HG03571 (cell line): ENCODE measurements around the gene SMIM15.
"Not testable (repeated sequence)": the region's sequence is repeated elsewhere in the genome, so short reads cannot be mapped to it uniquely, and the experiment has no call there.

Experiments used
- ATAC-seq: cut with Tn5 transposase; IDR thresholded peaks from one replicate; pipeline ENCODE4 v1.9.1; 2021; ENCODE audit not compliant: unreplicated experiment

SMIM15 gene, protein sequence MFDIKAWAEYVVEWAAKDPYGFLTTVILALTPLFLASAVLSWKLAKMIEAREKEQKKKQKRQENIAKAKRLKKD

DNA sequence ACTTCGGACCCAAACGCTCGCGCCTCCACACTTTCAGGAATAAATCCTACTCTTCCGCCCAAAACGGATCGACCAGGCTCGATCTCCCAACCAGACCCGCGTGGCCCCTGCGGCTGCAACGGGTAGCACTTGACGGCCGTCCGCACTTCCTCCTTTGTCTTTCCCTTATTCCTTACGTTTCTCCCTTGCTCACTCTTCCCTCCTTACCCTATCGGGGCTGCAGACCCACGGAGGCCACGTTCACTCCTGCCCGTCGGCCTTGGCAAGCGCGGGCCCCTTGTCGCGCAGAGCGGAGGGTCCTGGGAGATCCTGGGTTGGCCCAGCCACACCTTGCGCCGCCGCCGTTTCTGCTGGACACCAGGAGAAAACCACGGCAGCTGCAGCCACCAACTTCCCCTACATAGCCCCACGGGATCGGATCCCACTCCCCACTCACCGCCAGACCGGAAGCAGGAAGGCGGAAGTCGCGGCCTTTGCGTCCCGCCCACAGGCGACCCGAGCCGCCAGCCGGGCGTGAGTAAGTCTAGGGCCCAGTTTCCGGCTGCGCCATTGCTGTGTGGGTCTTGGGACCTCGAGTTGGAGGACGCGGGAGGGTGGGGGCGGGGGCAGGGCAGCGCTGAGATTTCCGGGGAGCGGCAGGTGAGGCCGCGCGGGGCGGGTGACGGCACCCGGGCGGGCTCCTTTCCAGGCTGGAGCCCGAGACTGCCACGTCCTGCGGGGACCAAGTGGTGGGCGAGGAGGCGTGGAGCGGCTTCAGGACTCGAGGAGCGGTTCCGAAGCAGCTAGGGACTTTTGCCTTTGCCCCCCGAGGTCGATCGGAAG, at the start of gene SMIM15:
Gene SMIM15, minus strand, starts transcription at position 459 of the 822 bp plus-strand sequence. CDS start 2,297 bp downstream, outside the sequence.
- ATAC-seq: peak; percentile 98

DNA sequence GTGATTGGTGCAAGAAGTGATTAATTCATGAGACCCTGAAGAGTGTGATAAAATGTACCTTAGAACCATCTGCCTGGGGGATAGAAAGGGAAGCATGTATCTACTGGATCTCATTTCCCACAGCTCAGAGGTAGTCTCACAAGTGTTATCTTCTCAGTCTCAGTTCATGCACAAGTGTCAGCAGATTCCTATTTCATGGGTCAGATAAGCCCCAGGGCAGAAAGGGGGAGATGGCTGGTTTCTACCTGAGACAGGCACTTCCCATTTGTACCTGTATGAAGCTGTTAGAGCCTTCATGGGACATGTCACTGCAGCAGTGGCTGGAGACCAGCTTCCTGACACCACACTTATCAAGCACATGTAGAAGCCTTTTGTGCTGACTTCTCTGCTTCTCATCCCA, 45.6 kb upstream of the SMIM15 start:
- ATAC-seq: no peak

DNA sequence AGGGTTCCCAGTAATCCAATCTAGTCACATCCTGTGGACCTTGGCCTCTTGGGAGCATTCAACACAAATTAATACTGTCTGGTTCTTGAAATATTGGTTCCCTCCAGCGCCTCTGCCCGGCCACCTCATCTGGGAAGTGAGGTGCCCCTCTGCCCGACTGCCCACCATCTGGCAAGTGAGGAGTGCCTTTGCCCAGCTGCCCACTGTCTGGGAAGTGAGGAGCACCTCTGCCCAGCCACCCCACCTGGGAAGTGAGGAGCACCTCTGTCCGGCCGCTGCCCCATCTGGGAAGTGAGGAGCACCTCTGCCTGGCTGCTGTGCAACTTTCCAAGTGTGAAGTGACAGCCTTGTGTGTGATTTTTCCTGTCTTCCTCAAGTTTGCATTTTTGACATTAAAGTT, 42.7 kb upstream of the SMIM15 start:
- no peak for ATAC-seq

DNA sequence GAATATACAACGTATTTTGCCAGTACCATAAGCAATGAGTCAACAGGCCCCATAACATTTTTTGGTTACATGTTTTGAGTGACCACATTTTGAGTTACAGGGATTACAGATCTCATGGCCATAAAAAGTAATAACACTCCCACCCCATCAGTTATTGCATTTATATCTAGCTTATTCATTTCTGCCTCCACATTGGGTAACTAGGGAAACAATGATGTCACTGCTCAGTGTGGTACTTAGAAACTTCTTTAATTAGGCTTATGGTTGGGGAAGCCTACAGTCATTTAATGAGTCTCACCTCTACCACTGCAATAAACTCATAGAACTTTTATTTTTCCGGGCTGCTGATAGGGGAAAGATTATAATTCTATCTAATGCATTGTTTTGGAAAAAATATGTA, 39.9 kb upstream of the SMIM15 start:
- no peak for ATAC-seq

DNA sequence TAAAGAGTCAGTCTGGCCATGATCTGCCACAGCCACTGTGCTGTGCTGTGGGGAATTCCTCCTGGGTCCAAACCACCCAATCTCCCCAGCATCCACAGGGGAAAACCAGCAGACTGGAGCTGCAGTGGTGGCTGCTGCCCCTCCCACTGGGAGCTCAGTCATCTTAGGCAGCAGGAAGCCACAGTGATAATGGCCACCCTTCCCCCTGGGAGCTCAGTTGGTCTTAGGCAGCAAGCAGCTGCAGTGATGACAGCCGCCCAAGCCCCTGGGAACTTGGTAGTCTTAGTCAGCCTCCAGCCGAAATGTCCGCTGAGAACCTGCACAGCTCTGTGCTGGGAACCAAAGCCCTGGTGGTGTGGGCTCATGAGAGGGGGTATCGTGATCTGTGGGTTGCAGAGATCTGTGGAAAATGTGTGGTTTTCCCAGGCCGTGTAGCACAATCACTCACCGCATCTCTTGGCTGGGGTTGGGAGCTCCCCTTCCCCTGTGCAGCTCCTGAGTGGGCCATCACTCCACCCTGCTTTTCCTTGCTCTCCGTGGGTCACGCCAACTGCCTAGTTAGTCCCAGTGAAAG, 38.4 kb upstream of the SMIM15 start:
- peak; percentile 55 for ATAC-seq

DNA sequence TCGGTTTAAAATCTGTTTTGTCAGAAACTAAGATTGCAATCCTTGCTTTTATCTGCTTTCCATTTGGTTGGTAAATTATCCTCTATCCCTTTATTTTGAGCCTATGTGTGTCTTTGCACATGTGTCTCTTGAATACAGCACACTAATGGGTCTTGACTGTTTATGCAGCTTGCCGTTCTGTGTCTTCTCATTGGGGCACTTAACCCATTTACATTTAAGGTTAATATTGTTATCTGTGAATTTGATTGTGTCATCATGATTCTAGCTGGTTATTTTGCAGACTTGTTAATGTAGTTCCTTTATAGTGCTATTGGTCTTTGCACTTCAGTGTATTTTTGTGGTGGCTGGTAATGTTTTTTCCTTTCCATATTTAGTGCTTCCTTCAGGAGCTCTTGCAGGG, 36.3 kb upstream of the SMIM15 start:
- ATAC-seq: no peak

DNA sequence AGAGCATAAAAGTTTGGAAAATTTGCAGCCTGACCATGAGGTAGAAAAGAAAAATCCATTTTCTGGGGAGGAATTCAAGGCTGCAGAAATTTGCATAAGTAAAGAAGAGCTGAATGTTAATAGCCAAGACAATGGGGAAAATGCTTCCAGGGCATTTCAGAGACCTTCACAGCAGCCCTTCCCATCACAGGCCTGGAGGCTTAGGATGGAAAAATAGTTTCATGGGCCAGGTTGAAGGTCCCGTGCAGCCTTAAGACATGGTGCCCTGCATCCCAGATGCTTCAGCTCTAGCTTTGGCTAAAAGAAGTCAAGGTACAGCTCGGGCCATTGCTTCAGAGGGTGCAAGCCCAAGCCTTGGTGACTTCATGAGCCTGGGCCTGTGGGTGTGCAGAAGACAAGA, 25.6 kb upstream of the SMIM15 start:
- ATAC-seq: not testable (repeated sequence)

DNA sequence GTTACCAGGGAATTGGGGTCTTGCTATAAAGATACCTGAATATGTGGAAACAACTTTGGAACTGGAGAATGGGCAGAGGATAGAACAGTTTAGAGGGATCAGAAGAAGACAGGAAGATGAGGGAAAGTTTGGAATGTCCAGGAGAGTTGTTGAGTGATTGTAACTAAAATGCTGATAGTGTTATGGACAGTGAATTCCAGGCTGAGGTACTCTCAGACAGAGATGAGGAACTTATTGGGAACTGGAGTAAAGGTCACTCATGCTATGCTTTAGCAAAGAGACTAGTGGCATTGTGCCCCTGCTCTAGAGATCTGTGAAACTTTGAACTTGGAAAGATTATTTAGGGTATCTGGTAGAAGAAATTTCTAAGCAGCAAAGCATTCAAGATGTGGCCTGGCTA, 25.1 kb upstream of the SMIM15 start:
- not testable (repeated sequence) for ATAC-seq

DNA sequence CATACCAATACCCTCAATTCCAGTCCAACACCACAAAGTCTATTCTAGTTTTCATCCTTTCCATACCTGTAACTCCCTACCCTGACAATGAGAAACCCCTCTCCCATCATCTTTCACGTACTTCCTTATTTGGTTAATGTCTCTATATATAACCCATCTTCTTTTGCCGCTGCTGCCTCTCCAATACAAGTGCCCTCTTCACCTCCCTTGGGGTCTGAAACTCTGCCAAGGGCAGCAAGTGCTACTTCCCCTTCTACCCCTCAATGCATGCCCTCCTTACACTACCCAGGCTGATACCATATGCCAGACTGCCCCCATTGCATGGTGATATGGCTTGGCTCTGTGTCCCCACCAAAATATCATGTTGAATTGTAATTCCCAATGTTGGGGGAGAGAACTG, 24.4 kb upstream of the SMIM15 start:
- no peak for ATAC-seq

DNA sequence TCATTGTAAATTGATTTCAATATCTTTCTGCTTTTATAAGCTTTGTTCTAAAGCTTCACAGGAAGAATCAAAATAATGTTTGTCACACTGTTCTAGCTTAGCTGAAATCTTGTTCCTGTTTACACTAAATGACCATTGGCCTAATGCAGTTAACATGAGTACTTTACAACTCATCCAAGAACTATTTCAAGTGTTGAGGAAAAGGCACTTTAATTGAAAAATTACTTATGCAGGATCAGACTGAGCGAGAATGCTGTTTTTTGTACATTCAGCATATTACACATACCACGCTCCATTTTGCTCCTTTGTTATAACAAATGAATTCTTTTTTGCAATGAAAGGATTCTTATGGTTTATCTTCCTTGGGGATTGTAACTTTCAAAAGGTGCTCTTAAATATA, 22.4 kb upstream of the SMIM15 start:
- no peak for ATAC-seq

DNA sequence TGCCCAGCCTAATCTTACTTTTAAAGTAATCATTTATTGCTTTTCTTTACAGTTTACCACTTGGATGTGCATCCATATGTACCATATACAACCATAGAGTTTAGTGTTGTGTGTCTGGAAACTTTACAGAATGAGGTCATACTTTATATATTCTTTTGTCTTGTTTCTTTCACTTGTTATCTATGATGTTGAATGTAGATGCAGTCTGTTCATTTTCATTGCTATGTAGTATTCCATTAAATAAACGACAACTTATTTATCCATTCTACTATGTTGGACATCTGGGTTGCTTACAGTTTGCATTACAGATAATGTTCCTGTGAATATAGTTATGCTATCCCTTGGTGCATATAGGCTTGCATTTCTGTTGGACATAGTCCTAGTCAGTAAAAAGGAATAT, 21.3 kb upstream of the SMIM15 start:
- no peak for ATAC-seq

DNA sequence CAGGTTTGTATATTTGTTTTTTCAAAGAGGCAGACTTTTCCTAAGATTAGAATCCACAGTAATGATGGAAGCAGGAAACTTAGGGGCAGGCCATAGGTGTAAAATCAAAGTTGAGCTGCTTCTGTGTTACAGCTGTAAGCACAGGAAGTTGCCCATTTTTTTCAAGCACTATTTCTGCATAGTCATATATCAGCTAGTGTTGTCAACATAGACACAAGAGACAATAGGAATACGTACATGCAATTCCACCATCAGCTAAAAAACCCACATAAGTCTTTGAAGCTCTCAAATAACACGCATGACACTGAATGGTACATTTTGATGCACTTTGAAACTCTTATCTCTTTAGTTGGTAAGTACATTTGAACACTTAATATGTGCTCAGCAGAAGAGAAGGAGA, 20.2 kb upstream of the SMIM15 start:
- no peak for ATAC-seq

DNA sequence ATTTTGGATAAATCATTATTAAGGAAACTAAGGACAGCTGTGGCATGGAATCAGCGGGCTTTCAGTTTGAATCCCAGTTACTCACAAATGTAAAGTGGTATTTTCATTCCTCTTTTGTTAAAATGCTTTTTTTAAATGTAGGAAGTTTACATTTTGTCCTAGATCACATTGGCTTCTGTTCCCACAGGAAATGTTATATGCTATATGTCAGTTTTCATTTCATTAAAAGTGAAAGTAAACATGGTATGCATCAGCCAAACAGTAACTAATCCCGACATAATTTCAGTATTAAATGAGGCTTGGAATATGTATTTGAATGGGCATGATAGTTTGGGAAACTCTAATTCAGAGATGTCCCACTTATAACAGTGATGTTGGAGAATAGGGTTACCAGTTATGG, 18.6 kb upstream of the SMIM15 start:
- no peak for ATAC-seq

DNA sequence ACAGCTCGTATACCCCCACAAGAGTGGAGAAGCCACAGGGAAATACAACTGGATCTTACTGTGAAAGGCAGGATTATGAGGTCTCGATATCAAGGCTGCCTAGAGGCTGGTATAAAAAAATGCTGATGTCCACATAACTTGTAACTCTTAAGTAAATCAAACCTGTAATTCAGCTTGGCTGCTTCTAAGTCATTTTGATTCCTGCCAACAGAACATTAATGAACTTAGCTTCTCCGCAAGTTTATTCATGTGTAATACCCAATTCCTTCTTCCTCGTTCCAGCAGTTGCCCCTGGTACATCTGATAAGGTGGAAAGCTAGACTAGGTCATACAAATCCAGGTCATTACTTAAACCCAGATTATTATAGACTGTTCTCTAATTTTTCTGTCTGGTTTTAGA, 16.4 kb upstream of the SMIM15 start:
- ATAC-seq: no peak

DNA sequence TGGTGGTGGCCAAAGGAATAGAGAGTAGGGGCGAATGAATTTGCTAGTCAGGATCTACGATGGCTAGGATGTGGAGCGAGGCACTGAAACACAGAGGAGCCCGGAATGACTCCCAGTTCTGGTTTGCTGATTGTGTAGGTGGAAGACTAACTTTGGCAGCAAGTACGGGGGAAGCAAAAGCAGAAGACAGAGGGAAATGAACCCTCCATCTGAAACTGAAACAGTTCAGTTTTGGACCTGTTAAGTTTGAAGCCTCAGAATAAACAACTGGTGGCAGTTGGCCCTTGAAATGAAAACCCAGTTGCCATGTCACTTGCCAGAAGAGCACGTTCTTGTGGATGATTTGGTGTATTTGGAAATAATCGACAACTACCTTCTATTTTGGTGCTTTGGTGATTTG, 15.4 kb upstream of the SMIM15 start:
- peak; percentile 63 for ATAC-seq

DNA sequence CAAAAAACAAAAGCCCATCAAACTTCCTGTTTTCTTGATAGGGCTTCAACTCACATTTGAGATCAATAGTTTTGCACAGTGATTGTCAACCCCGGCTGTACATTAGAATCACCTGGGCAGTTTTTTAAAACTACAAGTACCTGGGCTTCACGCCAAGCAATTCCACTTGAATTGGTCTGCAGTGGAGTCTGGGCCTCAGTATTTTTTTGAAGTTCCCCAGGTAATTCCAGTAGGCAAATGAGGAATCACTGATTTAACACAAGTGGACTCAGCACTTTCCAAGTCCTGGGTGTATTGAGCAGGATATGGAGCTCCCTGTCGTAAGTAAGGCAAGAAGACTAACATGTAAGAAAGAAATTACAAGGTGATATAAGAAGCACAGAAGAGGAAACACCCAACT, 14.8 kb upstream of the SMIM15 start:
- no peak for ATAC-seq

DNA sequence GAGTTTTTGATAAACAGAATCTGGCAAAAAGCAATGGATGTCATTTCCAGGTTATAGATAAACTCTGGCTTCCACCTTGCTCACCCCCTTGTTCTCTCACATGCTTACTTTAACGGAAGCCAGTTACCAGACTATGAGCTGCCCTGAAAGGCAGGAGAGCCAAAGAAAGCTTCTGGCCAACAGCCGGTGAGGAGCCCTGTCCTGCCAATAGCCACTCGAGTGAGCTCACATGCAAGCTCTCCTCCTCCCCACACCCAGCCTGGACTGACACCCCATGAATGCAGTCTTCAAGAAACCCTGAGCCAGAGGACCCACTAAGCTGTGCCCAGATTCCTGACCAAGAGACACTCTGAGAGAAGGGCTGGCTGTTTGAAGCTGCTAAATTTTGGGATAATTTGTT, 14.4 kb upstream of the SMIM15 start:
- no peak for ATAC-seq

DNA sequence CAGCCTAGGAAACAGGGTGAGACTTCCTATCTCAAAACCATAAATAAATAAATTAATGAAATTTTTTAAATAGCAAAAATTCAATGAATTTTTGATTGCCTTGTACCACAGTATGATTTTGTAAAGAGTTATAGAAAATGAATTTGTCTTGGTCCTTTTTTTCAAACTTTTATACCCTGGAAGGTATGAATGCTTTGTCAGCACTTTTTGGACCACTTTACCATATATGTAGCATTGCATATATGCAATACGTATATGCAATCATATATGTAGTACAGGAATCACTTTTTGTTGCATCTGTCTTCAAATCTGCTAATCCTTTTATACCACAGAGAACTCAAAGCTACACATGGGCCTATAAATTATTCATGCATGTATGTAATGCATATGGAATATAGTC, 9.2 kb upstream of the SMIM15 start:
- ATAC-seq: no peak

DNA sequence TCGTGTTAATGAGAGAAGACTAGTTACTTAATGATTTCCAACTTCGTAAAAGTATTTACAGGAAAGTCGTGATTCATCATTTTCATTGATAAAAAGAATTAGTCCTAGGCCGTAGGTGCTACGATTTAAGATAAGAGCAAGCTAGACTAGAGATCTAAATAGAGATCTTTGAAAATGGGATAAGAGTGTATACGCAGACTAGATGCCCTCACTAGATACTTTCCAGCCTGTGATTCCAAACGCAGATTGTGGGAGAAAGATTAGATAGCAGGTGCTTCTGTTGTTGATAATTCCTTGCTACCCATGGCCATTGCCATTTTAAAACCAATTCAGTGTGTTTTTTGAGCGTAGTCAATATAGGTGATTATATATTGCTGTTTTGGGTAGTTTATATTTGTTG, 6.7 kb upstream of the SMIM15 start:
- no peak for ATAC-seq

DNA sequence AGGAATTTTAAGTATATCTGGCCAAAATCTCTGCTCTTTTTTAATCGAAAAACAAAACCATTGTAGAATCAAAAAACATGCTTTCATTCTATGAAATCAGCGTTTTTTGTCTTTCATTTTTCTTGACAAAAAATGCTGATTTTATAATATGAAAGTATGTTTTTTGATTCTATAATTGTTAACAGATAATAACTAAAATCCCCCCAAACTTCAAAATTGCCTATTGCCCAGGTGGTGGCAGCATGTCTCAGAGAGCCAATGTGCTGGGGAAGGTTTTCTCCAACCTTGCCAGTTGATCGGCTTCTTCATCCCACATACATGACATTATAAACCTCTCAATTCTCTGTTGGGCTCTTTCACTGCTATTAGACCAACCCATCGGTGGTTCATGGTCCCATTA, 5.1 kb upstream of the SMIM15 start:
- no peak for ATAC-seq

DNA sequence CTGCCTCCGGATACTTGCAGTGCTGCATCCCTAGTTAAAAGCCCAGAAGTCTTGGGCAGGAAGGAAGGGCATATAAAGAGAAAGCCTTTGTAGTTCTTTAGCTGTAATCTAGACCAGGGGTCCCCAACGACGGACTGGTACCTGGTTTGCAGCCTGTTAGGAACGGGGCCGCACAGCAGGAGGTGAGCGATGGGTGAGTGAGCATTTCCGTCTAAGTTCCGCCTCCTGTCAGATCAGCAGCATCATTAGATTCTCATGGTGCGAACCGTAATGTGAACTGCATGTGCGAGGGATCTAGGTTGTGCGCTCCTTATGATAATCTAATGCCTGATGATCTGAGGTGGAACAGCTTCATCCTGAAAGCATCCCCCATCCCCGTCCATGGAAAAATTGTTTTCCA, 1.6 kb upstream of the SMIM15 start:
- no peak for ATAC-seq

DNA sequence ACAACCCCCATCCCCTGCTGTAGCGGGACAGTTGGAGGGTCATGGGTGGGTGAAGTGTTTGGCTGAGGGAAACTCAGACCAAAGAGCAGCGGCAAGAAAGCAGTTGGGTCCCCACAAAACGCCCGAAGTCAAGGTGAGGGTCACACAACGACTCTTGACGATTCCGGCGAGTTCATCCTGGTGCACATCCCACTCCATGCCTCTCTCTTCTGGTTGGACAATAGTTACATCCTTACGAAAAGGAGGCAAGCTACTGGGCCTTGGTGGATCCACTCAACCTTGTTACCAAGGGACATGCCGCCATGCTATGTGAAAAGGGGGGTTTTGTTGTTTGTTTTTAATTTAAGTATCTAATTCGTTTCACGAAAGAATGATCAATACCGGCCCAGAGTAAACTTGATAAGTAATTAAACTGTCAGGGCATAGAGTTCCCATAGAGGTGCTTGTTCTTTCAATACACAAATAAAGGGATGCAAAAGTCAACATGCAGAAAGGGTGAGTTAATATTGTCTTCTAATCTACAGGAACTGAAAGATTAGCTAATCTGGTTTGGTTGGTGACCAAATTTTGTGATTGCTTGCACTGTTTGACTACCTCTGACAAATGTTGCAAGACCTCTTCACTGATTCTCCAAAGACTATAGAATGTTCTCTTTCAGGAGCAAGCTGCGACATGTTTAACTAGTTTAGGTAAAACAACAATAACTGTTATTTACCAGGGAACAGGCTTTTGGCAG, 732 bp upstream of the SMIM15 start:
- no peak for ATAC-seq
